IMR-90 (cell line): ENCODE measurements around the gene SLC7A9. TPM values are rescaled to one million over a fixed set of nuclear protein-coding genes. Genes with fewer than 3 reads are reported as not detected.

Experiments used
- ATAC-seq: fragments of 200-7000 bp; cut with Tn5 transposase; 2 replicates; pipeline ENCODE4 v1.9.1; 2020; ENCODE audit warnings: low read depth, mild to moderate bottlenecking, moderate library complexity
- BruUV-seq: library from RNA; stranded (reverse); fragments of 400-500 nt; replicated peaks from 2 replicates; lab custom pipeline; 2021; lab: Mats Ljungman, UMichigan
- CTCF ChIA-PET: fragments of 300-600 bp; formaldehyde crosslinking; extraction: SDS; loops from one replicate; lab custom pipeline; 2021; ENCODE audit warnings: antibody characterized with exemption; lab: Yijun Ruan, JAX
- POLR2A ChIA-PET: fragments of 300-600 bp; sonication (Branson Sonifier 250); formaldehyde crosslinking; loops from one replicate; lab custom pipeline; 2022; ENCODE audit warnings: antibody characterized with exemption; ENCODE audit not compliant: unreplicated experiment; lab: Charles Lee
- DNase-seq: peaks from one replicate; pipeline ENCODE4 v3.0.0; 2013
- H2AFZ ChIP-seq: replicated peaks from 2 replicates; pipeline ENCODE3; 2013; ENCODE audit warnings: low read length, mild to moderate bottlenecking; ENCODE audit not compliant: poor library complexity
- H2AK5ac ChIP-seq: 2 replicates; pipeline ENCODE4 v1.6.1; 2013; ENCODE audit warnings: low read depth, low read length, inconsistent platforms
- H2AK9ac ChIP-seq: replicated peaks from 2 replicates; pipeline ENCODE3; 2013; ENCODE audit warnings: mild to moderate bottlenecking, low read depth, low read length, moderate library complexity; ENCODE audit not compliant: poor library complexity
- H2BK120ac ChIP-seq: 2 replicates; pipeline ENCODE4 v1.6.1; 2013; ENCODE audit warnings: low read depth, low read length, inconsistent platforms
- H2BK15ac ChIP-seq: 3 replicates; pipeline ENCODE4 v1.6.1; 2013; ENCODE audit warnings: low read depth, low read length, inconsistent platforms
- H2BK20ac ChIP-seq: 2 replicates; pipeline ENCODE4 v1.6.1; 2013; ENCODE audit warnings: low read depth, mild to moderate bottlenecking, inconsistent platforms, low read length, moderate library complexity
- H2BK5ac ChIP-seq: 2 replicates; pipeline ENCODE4 v1.6.1; 2013; ENCODE audit warnings: mild to moderate bottlenecking, low read depth, low read length, inconsistent platforms; ENCODE audit not compliant: poor library complexity, severe bottlenecking
- H3K14ac ChIP-seq: replicated peaks from 2 replicates; pipeline ENCODE4 v1.6.1; 2013; ENCODE audit warnings: low read depth, low read length, inconsistent platforms
- H3K18ac ChIP-seq: 2 replicates; pipeline ENCODE4 v1.6.1; 2013; ENCODE audit warnings: low read depth, low read length, control low read depth
- H3K23ac ChIP-seq: 2 replicates; pipeline ENCODE4 v1.6.1; 2013; ENCODE audit warnings: low read depth, low read length, inconsistent platforms
- H3K27ac ChIP-seq: 2 replicates; pipeline ENCODE4 v1.5.1; 2013; ENCODE audit warnings: mild to moderate bottlenecking, control low read depth, low read length; ENCODE audit not compliant: insufficient read depth
- H3K27me3 ChIP-seq: 2 replicates; pipeline ENCODE4 v1.6.1; 2013; ENCODE audit warnings: low read length; ENCODE audit not compliant: control insufficient read depth, insufficient read depth
- H3K36me3 ChIP-seq: 2 replicates; pipeline ENCODE4 v1.6.1; 2013; ENCODE audit warnings: low read length, mixed read lengths; ENCODE audit not compliant: control insufficient read depth, insufficient read depth
- H3K4ac ChIP-seq: 2 replicates; pipeline ENCODE4 v1.6.1; 2013; ENCODE audit warnings: low read depth, low read length, inconsistent platforms
- H3K4me1 ChIP-seq: 2 replicates; pipeline ENCODE4 v1.6.1; 2013; ENCODE audit warnings: low read length, mixed read lengths; ENCODE audit not compliant: control insufficient read depth, insufficient read depth
- H3K4me2 ChIP-seq: 2 replicates; pipeline ENCODE4 v1.6.1; 2013; ENCODE audit warnings: low read depth, mild to moderate bottlenecking, control low read depth, low read length, moderate library complexity
- H3K4me3 ChIP-seq: 2 replicates; pipeline ENCODE4 v1.5.1; 2013; ENCODE audit warnings: low read depth, mild to moderate bottlenecking, control low read depth, low read length, moderate library complexity; ENCODE audit not compliant: insufficient read depth
- H3K56ac ChIP-seq: 2 replicates; pipeline ENCODE4 v1.6.1; 2013; ENCODE audit warnings: low read length, inconsistent platforms; ENCODE audit not compliant: insufficient read depth; ENCODE audit errors: extremely low read depth
- H3K79me1 ChIP-seq, 2 experiments: 2 replicates each; pipeline ENCODE4 v1.6.1; 2013; ENCODE audit warnings: low read length in 2 of 2, inconsistent platforms in 1 of 2, low read depth in 1 of 2
- H3K9ac ChIP-seq: 2 replicates; pipeline ENCODE4 v1.6.1; 2013; ENCODE audit warnings: low read depth, low read length, control low read depth
- H3K9me1 ChIP-seq: 2 replicates; pipeline ENCODE4 v1.6.1; 2013; ENCODE audit warnings: low read length, inconsistent platforms; ENCODE audit not compliant: insufficient read depth
- H3K9me3 ChIP-seq: 2 replicates; pipeline ENCODE4 v1.6.1; 2013; ENCODE audit warnings: low read length; ENCODE audit not compliant: control insufficient read depth, insufficient read depth
- H4K20me1 ChIP-seq: 2 replicates; pipeline ENCODE4 v1.6.1; 2013; ENCODE audit warnings: low read length, inconsistent platforms; ENCODE audit not compliant: insufficient read depth
- H4K5ac ChIP-seq: 2 replicates; pipeline ENCODE4 v1.6.1; 2013; ENCODE audit warnings: mild to moderate bottlenecking, low read depth, low read length, control low read depth
- H4K8ac ChIP-seq, 2 experiments: 2 replicates each; pipeline ENCODE4 v1.6.1; 2013; ENCODE audit warnings: low read depth in 2 of 2, low read length in 2 of 2, control low read depth in 1 of 2, inconsistent platforms in 1 of 2
- H4K91ac ChIP-seq: 2 replicates; pipeline ENCODE4 v1.6.1; 2013; ENCODE audit warnings: low read depth, low read length, inconsistent platforms; ENCODE audit not compliant: insufficient read depth
- RCOR1 ChIP-seq: IDR thresholded peaks from 2 replicates; pipeline ENCODE4 v1.6.1; 2012; ENCODE audit warnings: mild to moderate bottlenecking, low read length, improper control_type of control experiment; ENCODE audit not compliant: insufficient replicate concordance
- WGBS, 2 experiments: methylation state at CpG; one replicate each; pipeline versions ENCODE4 v1.1.5 to v1.1.7; 2013; ENCODE audit warnings: missing lambda C conversion rate in 2 of 2; ENCODE audit not compliant: insufficient read length in 1 of 2; ENCODE audit errors: extremely low coverage in 2 of 2; 5-methylcytosine and 5-hydroxymethylcytosine counted together
- dilution Hi-C: fragments of 300-500 bp; cut with HindIII; formaldehyde crosslinking; loops from one replicate; pipeline ENCODE4 v1.14.3; 2018; ENCODE audit warnings: low sequenced_read_pairs; ENCODE audit not compliant: unreplicated experiment
- in situ Hi-C: fragments of 300-500 bp; cut with MboI; formaldehyde crosslinking; loops from 3 replicates; pipeline ENCODE4 v1.14.3; 2019; ENCODE audit warnings: low sequenced_read_pairs, inconsistent platforms, mixed read lengths
- intact Hi-C: fragments of 100-400 bp; cut with micrococcal nuclease; formaldehyde crosslinking; loops from 2 replicates; pipeline ENCODE4 v1.10.0; 2022
- polyA plus RNA-seq, 3 experiments: library from polyadenylated mRNA; depleted of rRNA; stranded (reverse); fragments of >200 nt; gene quantifications; 2 replicates each; pipeline ENCODE4 v1.2.3, GENCODE V29; 2012; ENCODE audit warnings: low replicate concordance in 1 of 3
- total RNA-seq: library from RNA; depleted of rRNA; stranded (reverse); fragments of >200 nt; gene quantifications from 2 replicates; pipeline ENCODE4 v1.2.3, GENCODE V29; 2012

SLC7A9 gene
- total and polyA plus RNA-seq, 2 of the 4 experiments (the other 2 are of a cell fraction) = not detected

GRCh38 chr19:32866564-32867265 is 2.9 kb downstream of the SLC7A9 start:
- H3K27me3 ChIP-seq = no peaks in the 10 kb centered on the region
- intact Hi-C loops (no loop called here), in situ Hi-C loops (no loop called here), dilution Hi-C loops (no loop called here)
- H3K79me1 ChIP-seq = no peaks in the 10 kb centered on the region
- no peaks in the 10 kb centered on the region for H3K9me3 ChIP-seq
- H2BK20ac ChIP-seq = no peak overlapping the region
- no peak overlapping the region for H3K56ac ChIP-seq
- H3K14ac ChIP-seq = no peak overlapping the region
- H2AFZ ChIP-seq = no peak overlapping the region
- H4K91ac ChIP-seq = no peak overlapping the region
- H3K9me1 ChIP-seq = no peaks in the 10 kb centered on the region
- no TSS peak for BruUV-seq
- no peak overlapping the region for H3K4me2 ChIP-seq
- DNase-seq (no peak), ATAC-seq (no peak)
- no peak overlapping the region for H3K4ac ChIP-seq
- no peak overlapping the region for H3K9ac ChIP-seq
- no peak overlapping the region for H2BK15ac ChIP-seq
- CTCF ChIA-PET = interaction anchor here (0.6 kb wide), 1 partner anchor 445 kb away, joined by 3 read pairs; no protein-coding TSS in a partner anchor
- 42% methylated on average over 5 of the region's 12 CpGs; no CpG with 5 or more reads in 1 of the 2 experiments for WGBS, 2 experiments
- H2BK5ac ChIP-seq = no peak overlapping the region
- no peak overlapping the region for H4K5ac ChIP-seq
- no peak overlapping the region for H3K18ac ChIP-seq
- no peaks in the 10 kb centered on the region for H4K20me1 ChIP-seq
- H3K27ac ChIP-seq = no peak overlapping the region
- H4K8ac ChIP-seq = no peak overlapping the region
- no peaks in the 10 kb centered on the region for H3K36me3 ChIP-seq
- POLR2A ChIA-PET = no interaction called here
- no peaks in the 10 kb centered on the region for H3K4me1 ChIP-seq
- TF ChIP-seq RCOR1 = no peak
- H3K23ac ChIP-seq = no peak overlapping the region
- H2AK9ac ChIP-seq = no peak overlapping the region
- H2BK120ac ChIP-seq = no peak overlapping the region
- no peak overlapping the region for H2AK5ac ChIP-seq
- no peak overlapping the region for H3K4me3 ChIP-seq
